SK-N-SH treated with all-trans-retinoic acid at 6 μM for 48 hours (cell line): ENCODE data around the gene FHIT.

Source experiments
- ATAC-seq: fragments of 200-7000 bp; cut with Tn5 transposase; 3 replicates; pipeline ENCODE4 v1.9.1; 2020; ENCODE audit warnings: mild to moderate bottlenecking, moderate library complexity
- BACH2 ChIP-seq: fragments of 250-450 bp; sonication (Bioruptor Pico); IDR thresholded peaks from 2 replicates; pipeline ENCODE4 v1.9.0; 2021; ENCODE audit warnings: mild to moderate bottlenecking, borderline replicate concordance
- CSDC2 ChIP-seq: fragments of 250-450 bp; sonication (Bioruptor Pico); IDR thresholded peaks from 2 replicates; pipeline ENCODE4 v1.5.0; 2020; ENCODE audit warnings: mild to moderate bottlenecking, moderate library complexity
- ESRRG ChIP-seq: fragments of 250-450 bp; sonication (Bioruptor Pico); IDR thresholded peaks from 2 replicates; pipeline ENCODE4 v1.6.1; 2021; ENCODE audit warnings: mild to moderate bottlenecking
- GLIS3 ChIP-seq: fragments of 250-450 bp; sonication (Bioruptor Pico); IDR thresholded peaks from 2 replicates; pipeline ENCODE4 v1.5.0; 2020; ENCODE audit warnings: mild to moderate bottlenecking, moderate library complexity
- ISL1 ChIP-seq: fragments of 250-450 bp; sonication (Bioruptor Pico); IDR thresholded peaks from 2 replicates; pipeline ENCODE4 v2.1.2; 2022; ENCODE audit warnings: mild to moderate bottlenecking, moderate library complexity
- OSR1 ChIP-seq: fragments of 250-450 bp; sonication (Bioruptor Pico); IDR thresholded peaks from 2 replicates; pipeline ENCODE4 v1.8.0; 2022; ENCODE audit warnings: moderate library complexity, mild to moderate bottlenecking, inconsistent platforms
- PPARA ChIP-seq: fragments of 250-450 bp; sonication (Bioruptor Pico); IDR thresholded peaks from 2 replicates; pipeline ENCODE4 v1.5.0; 2020; ENCODE audit warnings: mild to moderate bottlenecking, borderline replicate concordance
- RARB ChIP-seq: fragments of 250-450 bp; sonication (Bioruptor Pico); IDR thresholded peaks from 2 replicates; pipeline ENCODE4 v1.8.0; 2021; ENCODE audit warnings: mild to moderate bottlenecking, moderate library complexity
- SNAI2 ChIP-seq: fragments of 250-450 bp; sonication (Bioruptor Pico); IDR thresholded peaks from 2 replicates; pipeline ENCODE4 v1.5.0; 2020; ENCODE audit warnings: mild to moderate bottlenecking, moderate library complexity
- TCF4 ChIP-seq: fragments of 250-450 bp; sonication (Bioruptor Pico); IDR thresholded peaks from 2 replicates; pipeline ENCODE4 v1.8.0; 2021; ENCODE audit warnings: mild to moderate bottlenecking, moderate library complexity, borderline replicate concordance
- TOX ChIP-seq: fragments of 250-450 bp; sonication (Bioruptor Pico); IDR thresholded peaks from 2 replicates; pipeline ENCODE4 v1.8.0; 2021; ENCODE audit warnings: mild to moderate bottlenecking, moderate library complexity, borderline replicate concordance
- ZC3H10 ChIP-seq: fragments of 250-450 bp; sonication (Bioruptor Pico); IDR thresholded peaks from 2 replicates; pipeline ENCODE4 v1.5.1; 2021; ENCODE audit warnings: mild to moderate bottlenecking, moderate library complexity
- ZFP3 ChIP-seq: fragments of 250-450 bp; sonication (Bioruptor Pico); IDR thresholded peaks from 2 replicates; pipeline ENCODE4 v1.5.0; 2020; ENCODE audit warnings: mild to moderate bottlenecking, moderate library complexity
- ZFP30 ChIP-seq: fragments of 450-650 bp; formaldehyde crosslinking; IDR thresholded peaks from 2 replicates; pipeline ENCODE4 v1.5.0; 2022; ENCODE audit warnings: mild to moderate bottlenecking, moderate library complexity
- ZNF565 ChIP-seq: fragments of 450-650 bp; formaldehyde crosslinking; conservative IDR thresholded peaks from 2 replicates; pipeline ENCODE4 v1.5.0; 2020; ENCODE audit warnings: low read depth, mild to moderate bottlenecking, moderate library complexity
- ZNF70 ChIP-seq: fragments of 450-650 bp; formaldehyde crosslinking; IDR thresholded peaks from 2 replicates; pipeline ENCODE4 v1.5.0; 2020; ENCODE audit warnings: mild to moderate bottlenecking, moderate library complexity
- ZNF8 ChIP-seq: fragments of 450-650 bp; formaldehyde crosslinking; IDR thresholded peaks from 2 replicates; pipeline ENCODE4 v1.5.0; 2020; ENCODE audit warnings: mild to moderate bottlenecking, moderate library complexity
- TF ChIP-seq, protein P1 (sequence below): fragments of 250-450 bp; sonication (Bioruptor Pico); IDR thresholded peaks from 2 replicates; pipeline ENCODE4 v1.8.0; 2020; ENCODE audit warnings: mild to moderate bottlenecking, moderate library complexity, borderline replicate concordance
- TF ChIP-seq, protein P2 (sequence below): fragments of 250-450 bp; sonication (Bioruptor Pico); IDR thresholded peaks from 2 replicates; pipeline ENCODE4 v1.5.0; 2020; ENCODE audit warnings: mild to moderate bottlenecking, moderate library complexity
- TF ChIP-seq, protein P3 (sequence below): fragments of 250-450 bp; sonication (Bioruptor Pico); IDR thresholded peaks from 2 replicates; pipeline ENCODE4 v1.5.1; 2021; ENCODE audit warnings: mild to moderate bottlenecking, moderate library complexity
- TF ChIP-seq, protein P4 (sequence below): fragments of 250-450 bp; sonication (Bioruptor Pico); IDR thresholded peaks from 2 replicates; pipeline ENCODE4 v1.8.0; 2021; ENCODE audit warnings: low read depth, mild to moderate bottlenecking, moderate library complexity, borderline replicate concordance
- TF ChIP-seq, protein P5 (sequence below): fragments of 250-450 bp; sonication (Bioruptor Pico); IDR thresholded peaks from 2 replicates; pipeline ENCODE4 v1.5.1; 2020; ENCODE audit warnings: low read depth, mild to moderate bottlenecking, moderate library complexity

FHIT gene

DNA sequence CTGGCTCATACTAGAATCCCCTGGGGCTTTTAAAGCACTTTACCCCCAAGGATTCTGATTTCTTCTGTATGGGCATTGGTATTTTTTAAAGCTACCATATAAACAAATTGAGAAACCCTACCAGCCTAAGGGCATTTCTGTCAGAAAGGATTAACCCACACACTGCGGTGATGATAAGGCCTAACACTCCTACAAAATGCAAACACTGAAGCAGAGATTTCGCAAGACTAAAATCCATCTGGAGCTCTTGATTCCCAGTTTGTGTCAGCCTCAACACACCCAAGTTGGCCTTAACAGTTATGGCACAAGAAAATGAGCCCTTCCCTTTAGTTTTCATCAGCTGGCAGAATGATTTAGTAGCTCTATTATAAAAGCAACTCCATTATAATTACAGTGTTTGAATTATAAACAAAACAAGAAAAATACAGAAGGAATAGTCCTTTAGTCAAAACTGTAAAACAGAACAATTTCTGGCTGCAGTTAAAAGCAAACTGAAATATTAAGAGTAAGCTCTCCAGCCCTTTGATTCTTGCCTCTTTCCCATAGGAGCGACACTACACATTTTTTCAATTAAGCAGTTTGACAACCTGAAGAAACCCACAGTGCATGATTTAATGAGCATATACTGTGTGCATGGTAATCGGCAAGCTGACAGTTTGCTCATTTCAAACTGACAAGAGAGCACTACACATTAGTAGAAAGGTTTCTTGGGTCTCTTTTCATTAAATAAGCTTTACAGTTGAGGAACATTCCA lies 441.2 kb downstream of the FHIT start:
- ATAC-seq: no peak
- TF ChIP-seq ESRRG (CRISPR knock-in tag) (no peak), OSR1 (CRISPR knock-in tag) (no peak), TCF4 (CRISPR knock-in tag) (no peak), SNAI2 (CRISPR knock-in tag) (no peak), ISL1 (CRISPR knock-in tag) (no peak), ZNF565 (no peak), ZC3H10 (no peak), ZFP3 (no peak), ZNF8 (CRISPR knock-in tag) (no peak), GLIS3 (CRISPR knock-in tag) (no peak), ZFP30 (CRISPR knock-in tag) (no peak), ZNF70 (CRISPR knock-in tag) (no peak), RARB (CRISPR knock-in tag) (no peak), CSDC2 (CRISPR knock-in tag) (no peak), PPARA (CRISPR knock-in tag) (no peak)
- TF ChIP-seq, protein P1, sequence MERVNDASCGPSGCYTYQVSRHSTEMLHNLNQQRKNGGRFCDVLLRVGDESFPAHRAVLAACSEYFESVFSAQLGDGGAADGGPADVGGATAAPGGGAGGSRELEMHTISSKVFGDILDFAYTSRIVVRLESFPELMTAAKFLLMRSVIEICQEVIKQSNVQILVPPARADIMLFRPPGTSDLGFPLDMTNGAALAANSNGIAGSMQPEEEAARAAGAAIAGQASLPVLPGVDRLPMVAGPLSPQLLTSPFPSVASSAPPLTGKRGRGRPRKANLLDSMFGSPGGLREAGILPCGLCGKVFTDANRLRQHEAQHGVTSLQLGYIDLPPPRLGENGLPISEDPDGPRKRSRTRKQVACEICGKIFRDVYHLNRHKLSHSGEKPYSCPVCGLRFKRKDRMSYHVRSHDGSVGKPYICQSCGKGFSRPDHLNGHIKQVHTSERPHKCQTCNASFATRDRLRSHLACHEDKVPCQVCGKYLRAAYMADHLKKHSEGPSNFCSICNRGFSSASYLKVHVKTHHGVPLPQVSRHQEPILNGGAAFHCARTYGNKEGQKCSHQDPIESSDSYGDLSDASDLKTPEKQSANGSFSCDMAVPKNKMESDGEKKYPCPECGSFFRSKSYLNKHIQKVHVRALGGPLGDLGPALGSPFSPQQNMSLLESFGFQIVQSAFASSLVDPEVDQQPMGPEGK (CRISPR knock-in tag): no peak
- TF ChIP-seq, protein P2, sequence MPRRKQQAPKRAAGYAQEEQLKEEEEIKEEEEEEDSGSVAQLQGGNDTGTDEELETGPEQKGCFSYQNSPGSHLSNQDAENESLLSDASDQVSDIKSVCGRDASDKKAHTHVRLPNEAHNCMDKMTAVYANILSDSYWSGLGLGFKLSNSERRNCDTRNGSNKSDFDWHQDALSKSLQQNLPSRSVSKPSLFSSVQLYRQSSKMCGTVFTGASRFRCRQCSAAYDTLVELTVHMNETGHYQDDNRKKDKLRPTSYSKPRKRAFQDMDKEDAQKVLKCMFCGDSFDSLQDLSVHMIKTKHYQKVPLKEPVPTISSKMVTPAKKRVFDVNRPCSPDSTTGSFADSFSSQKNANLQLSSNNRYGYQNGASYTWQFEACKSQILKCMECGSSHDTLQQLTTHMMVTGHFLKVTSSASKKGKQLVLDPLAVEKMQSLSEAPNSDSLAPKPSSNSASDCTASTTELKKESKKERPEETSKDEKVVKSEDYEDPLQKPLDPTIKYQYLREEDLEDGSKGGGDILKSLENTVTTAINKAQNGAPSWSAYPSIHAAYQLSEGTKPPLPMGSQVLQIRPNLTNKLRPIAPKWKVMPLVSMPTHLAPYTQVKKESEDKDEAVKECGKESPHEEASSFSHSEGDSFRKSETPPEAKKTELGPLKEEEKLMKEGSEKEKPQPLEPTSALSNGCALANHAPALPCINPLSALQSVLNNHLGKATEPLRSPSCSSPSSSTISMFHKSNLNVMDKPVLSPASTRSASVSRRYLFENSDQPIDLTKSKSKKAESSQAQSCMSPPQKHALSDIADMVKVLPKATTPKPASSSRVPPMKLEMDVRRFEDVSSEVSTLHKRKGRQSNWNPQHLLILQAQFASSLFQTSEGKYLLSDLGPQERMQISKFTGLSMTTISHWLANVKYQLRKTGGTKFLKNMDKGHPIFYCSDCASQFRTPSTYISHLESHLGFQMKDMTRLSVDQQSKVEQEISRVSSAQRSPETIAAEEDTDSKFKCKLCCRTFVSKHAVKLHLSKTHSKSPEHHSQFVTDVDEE: no peak
- TF ChIP-seq, protein P3, sequence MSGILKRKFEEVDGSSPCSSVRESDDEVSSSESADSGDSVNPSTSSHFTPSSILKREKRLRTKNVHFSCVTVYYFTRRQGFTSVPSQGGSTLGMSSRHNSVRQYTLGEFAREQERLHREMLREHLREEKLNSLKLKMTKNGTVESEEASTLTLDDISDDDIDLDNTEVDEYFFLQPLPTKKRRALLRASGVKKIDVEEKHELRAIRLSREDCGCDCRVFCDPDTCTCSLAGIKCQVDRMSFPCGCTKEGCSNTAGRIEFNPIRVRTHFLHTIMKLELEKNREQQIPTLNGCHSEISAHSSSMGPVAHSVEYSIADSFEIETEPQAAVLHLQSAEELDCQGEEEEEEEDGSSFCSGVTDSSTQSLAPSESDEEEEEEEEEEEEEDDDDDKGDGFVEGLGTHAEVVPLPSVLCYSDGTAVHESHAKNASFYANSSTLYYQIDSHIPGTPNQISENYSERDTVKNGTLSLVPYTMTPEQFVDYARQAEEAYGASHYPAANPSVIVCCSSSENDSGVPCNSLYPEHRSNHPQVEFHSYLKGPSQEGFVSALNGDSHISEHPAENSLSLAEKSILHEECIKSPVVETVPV (CRISPR knock-in tag): no peak
- TF ChIP-seq, protein P4, sequence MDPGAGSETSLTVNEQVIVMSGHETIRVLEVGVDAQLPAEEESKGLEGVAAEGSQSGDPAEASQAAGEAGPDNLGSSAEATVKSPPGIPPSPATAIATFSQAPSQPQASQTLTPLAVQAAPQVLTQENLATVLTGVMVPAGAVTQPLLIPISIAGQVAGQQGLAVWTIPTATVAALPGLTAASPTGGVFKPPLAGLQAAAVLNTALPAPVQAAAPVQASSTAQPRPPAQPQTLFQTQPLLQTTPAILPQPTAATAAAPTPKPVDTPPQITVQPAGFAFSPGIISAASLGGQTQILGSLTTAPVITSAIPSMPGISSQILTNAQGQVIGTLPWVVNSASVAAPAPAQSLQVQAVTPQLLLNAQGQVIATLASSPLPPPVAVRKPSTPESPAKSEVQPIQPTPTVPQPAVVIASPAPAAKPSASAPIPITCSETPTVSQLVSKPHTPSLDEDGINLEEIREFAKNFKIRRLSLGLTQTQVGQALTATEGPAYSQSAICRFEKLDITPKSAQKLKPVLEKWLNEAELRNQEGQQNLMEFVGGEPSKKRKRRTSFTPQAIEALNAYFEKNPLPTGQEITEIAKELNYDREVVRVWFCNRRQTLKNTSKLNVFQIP: no peak
- TF ChIP-seq, protein P5, sequence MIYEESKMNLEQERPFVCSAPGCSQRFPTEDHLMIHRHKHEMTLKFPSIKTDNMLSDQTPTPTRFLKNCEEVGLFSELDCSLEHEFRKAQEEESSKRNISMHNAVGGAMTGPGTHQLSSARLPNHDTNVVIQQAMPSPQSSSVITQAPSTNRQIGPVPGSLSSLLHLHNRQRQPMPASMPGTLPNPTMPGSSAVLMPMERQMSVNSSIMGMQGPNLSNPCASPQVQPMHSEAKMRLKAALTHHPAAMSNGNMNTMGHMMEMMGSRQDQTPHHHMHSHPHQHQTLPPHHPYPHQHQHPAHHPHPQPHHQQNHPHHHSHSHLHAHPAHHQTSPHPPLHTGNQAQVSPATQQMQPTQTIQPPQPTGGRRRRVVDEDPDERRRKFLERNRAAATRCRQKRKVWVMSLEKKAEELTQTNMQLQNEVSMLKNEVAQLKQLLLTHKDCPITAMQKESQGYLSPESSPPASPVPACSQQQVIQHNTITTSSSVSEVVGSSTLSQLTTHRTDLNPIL (CRISPR knock-in tag): no peak

DNA sequence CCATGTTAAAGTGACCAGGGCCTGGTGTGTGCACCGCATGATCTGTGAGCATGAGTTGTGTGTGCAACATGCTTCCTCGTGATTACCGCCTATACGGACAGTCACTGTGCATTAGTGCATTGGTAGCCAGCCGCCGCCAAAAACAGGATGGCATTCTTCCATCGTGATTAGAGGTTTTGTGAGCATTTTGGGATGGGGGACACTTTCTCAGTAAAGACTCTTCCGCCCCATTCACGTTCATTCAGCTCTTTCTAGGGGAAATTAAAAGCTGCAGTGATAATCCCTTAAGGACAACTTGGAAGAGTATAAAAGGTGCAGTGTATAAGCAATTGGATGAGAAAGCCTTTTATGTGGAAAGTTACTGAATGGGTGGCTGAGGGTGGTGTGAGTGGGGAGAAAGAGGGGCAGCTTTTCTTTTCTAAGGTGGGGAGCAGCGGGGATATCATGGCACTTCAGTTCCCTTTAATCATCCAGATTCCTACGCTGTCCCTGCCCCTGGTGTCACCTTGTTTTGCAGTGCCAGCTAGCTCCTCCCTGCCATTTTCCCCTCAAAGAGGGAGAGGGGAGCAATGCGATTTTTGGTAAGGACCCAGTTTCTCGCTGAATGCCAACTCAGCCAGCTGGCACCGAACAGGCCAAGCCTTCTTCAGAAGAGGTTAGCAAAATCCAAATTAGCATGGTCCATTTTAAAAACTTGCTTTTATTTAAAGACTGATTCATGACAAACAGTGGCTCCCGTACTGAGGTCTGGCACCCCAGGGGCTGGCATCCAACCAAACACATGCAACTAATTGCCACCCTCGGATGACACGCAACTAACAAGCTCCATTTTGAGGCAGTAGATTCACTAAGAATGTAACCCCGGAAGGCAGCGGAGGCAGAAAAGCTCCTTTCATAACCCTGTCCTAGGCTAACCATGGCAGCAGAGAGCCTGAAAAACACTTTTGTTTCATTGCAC lies 447.8 kb downstream of the FHIT start:
- no peak for ATAC-seq
- no peak for TF ChIP-seq ESRRG (CRISPR knock-in tag)
- no peak for TF ChIP-seq BACH2 (CRISPR knock-in tag)
- TF ChIP-seq RARB (CRISPR knock-in tag): no peak
- TF ChIP-seq SNAI2 (CRISPR knock-in tag): no peak
- no peak for TF ChIP-seq ZNF70 (CRISPR knock-in tag)
- TF ChIP-seq PPARA (CRISPR knock-in tag): no peak
- TF ChIP-seq, protein P1 (CRISPR knock-in tag): no peak
- no peak for TF ChIP-seq GLIS3 (CRISPR knock-in tag)
- no peak for TF ChIP-seq ZNF565
- no peak for TF ChIP-seq ISL1 (CRISPR knock-in tag)
- TF ChIP-seq, protein P5 (CRISPR knock-in tag): no peak
- TF ChIP-seq TOX (CRISPR knock-in tag): no peak
- no peak for TF ChIP-seq ZNF8 (CRISPR knock-in tag)
